ENCODE results near the gene ESYT2.

ESYT2 gene

DNA sequence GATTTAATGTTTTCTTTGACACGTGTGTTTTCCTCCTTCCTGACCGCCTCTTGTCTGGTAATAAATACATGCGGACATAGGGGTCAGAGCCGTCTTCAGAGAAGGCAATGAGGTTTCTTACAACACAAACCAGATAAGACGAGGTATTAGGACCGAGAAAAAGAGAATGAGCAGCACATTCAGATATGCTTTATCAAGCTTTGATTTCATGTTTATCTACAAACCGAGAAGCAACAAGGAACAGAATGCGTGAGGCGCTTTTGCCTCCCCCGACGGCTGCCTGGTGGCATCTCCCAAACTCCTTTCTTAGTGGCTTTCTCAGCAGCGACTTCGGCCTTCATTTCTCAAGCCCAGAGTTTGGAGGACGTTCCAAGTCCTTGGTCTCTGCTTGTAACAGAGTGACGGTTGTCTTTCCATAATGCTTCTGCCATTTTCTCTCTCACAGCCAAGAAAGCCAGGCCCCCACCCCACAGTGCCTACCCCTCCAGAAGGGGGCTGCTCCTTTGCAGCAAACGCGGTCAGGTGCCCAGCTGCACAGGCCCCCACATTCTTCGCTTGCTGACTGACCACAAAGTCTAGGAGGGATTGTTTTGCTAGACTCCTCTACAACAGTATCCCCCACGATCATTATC lies 92.1 kb downstream of the ESYT2 start:
- FAIRE-seq = no peak

DNA sequence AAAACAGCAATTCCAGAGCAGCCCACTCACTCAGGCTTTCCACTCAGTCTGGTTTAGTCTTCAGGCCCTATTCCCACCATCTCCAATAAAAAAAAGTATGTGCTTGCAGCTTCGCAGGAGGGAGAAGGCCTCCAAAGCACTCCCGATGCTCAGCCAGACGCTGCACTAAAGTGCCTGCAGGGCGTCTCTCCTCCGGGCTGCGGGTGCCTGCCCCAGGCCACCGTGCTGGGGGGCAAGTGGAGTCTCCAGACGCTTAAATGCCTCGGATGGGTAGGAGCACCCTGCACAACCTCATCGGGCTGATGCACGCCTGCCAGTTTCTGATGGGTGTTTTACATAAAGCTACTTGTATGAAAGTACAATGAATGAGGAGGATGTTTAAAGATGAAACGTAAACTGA lies 93.4 kb downstream of the ESYT2 start:
- no peak for FAIRE-seq

GRCh38 chr7:158734861-158735260 lies 94.4 kb downstream of the ESYT2 start:
- FAIRE-seq = no peak

DNA sequence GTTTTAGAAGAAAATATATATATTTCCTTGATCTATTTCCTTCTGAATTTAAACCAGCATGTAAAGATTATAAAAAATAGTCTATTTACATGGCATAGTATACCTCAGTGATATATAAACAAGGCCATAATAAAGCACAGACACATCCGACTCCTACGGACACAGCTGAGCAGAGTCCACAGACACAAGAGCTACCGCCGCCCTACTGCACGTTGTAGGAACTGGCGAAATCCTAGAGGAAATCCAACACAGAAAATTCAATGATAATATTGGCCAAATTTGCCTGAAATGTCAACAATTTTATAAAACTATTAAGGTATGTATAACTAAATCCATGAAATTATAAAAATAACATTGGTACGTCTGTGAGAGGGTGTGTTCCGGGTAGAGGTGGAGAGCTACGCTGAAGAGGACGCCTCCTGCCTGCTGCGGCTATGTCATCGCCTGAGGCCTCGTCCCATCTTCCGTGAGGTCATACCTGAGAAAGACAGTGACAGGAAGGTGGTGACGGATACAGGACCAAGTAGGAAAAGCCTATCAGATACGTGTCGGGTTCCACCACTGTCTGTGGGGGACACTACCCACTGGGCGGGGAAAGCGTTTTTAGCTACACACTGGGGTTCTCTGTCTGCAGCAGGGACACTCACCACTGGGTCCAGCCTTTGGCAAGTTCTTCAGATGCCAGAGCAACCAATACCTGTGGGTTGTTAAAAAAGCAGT lies 95.4 kb downstream of the ESYT2 start:
- no peak for FAIRE-seq

DNA sequence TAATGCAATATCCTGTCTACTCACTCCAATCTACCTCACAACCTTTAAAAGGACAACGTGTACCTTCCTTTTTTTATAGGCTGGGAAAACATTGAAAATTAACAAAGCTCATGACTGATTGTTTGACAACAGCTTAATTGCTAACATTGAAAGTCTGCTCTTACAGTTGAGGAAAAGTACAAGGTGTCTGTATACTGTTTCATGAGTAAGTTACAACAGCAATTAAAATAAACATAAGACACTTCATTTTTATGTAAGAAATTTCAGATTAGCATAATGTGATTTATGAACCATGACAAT lies 96.1 kb downstream of the ESYT2 start:
- no peak for FAIRE-seq

- no peak for FAIRE-seq
Measured at GRCh38 chr7:158732494-158733219, 96.7 kb downstream of the ESYT2 start.

GRCh38 chr7:158731761-158732160 lies 97.5 kb downstream of the ESYT2 start:
- FAIRE-seq = no peak

- no peak for FAIRE-seq
Measured at GRCh38 chr7:158730383-158731346, 98.6 kb downstream of the ESYT2 start.

GRCh38 chr7:158729646-158730382 lies 99.5 kb downstream of the ESYT2 start:
- FAIRE-seq = no peak

DNA sequence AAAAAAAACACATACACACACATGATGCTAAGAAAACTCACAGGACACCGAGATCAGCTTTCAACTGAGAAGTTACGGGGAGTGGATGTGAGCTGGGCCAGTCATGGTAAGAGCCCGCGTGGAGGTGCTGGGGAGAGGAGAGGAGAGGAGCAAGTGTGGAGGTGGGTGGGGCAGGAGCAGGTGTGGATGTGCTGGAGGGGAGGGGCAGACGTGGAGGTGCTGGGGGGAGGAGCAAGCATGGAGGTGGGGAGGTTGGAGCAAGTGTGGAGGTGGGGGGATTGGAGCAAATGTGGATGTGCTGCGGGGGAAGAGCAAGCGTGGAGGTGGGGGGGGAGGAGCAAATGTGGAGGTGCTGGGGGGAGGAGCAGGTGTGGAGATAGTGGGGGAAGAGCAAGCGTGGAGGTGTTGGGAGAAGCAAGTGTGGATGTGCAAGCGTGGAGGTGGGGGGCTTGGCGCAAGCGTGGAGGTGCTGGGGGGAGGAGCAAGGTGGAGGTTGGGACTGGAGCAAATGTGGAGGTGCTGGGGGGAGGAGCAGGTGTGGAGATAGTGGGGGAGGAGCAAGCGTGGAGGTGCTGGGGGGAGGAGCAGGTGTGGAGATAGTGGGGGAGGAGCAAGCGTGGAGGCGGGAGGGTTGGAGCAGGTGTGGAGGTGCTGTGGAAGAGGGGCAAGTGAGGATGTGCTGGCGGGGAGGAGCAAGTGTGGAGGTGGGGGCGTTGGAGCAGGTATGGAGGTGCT lies 100.2 kb downstream of the ESYT2 start:
- no peak for FAIRE-seq

- FAIRE-seq = no peak
Measured at GRCh38 chr7:158727690-158728089, 101.6 kb downstream of the ESYT2 start.

- FAIRE-seq = no peak
Measured at GRCh38 chr7:158726277-158726807, 103.0 kb downstream of the ESYT2 start.

DNA sequence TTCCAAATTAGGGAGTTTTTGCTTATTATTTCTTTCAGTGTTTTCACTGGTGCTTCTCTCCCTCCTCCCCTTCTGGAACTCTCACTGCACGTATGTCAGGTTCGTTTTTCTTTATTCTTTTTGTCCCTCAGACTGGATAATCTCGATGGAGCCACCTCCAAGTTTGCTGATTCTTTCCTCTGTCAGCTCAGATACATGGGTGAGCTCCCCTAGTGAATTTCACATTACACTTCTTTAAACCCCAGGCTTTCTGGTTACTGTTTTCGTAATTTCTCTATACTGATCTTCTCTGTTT lies 103.9 kb downstream of the ESYT2 start:
- FAIRE-seq = no peak

- no peak for FAIRE-seq
Measured at GRCh38 chr7:158724658-158725505, 104.4 kb downstream of the ESYT2 start.

DNA sequence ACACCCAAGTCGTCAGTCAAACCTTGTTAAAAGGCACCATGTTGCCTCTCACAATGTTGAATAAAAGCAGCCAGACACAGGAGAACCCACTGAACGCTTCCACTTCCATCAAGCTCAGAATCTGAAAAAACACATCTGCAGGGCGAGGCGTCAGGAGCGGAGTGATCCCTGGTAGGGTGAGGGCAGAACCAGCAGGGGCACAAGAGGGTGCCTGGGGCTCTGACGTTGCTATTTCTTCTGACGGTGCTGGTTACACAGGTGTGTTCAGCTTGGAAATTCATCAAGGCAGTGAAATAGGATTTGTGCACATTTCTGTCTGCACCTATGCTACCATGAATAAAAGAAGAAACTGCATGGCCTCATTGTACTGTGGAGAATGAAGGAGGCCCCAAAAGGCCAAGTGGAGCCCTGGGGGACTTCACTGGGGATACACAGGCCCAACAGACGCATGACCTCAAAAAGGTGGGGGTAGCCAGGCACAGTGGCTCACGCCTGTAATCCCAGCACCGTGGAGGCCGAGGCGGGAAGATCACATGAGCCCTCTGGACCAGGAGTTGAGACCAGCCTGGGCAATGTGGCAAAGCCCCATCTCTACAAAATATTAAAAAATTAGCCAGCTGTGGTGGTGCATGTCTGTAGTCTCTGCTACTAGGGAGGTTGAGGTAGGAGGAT lies 105.5 kb downstream of the ESYT2 start:
- no peak for FAIRE-seq

DNA sequence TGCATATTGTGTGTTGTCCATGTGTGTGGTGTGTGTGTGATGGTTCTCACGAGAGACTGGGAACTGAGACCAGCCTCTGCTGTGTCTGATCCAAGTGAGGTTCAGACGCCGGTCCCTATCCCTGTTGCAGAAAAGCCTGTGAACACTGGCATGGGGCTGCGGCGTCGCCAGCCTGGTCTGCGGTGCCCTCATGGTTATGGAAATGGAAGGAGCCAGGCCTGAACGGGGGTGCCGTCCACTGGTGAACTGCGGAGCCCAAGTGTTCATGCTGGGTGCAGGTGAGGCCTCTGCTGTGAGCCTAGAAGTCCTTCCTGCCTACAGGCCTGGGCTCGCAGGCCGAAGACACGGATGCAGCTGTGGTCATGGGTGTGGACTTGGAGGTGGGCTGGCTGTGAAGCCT lies 106.0 kb downstream of the ESYT2 start:
- no peak for FAIRE-seq

DNA sequence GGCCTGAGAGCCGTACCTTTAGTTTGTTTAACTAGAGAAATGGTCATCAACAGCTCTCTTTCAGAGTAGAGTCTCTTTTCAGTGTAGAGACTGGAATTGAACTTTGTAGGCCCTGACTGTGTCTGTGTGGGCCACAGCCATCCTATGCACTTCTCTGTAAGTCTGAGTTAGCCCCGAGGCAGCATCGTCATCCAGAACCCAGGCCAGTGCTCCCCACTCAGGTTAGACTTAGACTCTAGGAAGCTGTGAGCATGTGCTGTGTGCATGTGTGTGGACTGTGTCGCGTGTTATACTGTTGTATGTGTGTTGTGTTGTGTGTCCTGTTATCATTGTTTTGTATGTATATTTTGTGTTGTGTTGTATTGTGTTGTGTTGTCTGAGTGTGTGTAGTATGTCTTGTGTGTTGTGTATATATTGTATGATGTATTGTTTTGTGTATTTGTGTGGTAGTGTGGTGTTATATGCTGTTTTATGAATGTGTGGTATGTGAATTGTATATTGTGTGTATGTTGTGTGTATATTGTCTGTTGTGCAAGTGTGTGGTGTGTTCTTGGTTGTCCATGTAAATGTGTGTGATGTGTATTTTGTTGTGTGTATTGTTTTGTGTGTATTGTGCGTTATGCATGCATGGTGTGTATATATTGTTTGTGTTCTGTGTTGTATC lies 106.6 kb downstream of the ESYT2 start:
- no peak for FAIRE-seq

DNA sequence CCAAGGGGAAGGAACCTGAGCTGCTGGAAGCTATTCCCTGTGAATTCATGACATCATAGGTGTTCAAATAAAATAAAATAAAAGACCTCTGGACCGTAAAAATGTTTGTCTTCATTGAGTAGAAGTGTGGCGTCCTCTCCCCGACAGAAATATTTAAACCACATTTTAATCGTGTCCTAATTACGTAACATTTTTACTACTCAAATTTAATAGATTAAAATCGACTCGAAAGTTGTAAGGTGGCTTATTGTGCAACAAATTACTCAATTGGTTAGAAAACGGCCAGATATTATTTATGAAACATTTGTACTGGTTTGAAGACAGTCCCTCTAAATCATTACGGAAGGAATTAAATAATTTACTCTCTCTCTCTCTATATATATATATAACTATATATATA lies 109.2 kb downstream of the ESYT2 start:
- no peak for FAIRE-seq

- FAIRE-seq = no peak
Measured at GRCh38 chr7:158716802-158717201, 112.5 kb downstream of the ESYT2 start.

Data from islet of Langerhans (tissue), 1 donor.